ENCODE data around the gene GMIP. TPM values are rescaled to one million over a fixed set of nuclear protein-coding genes. Genes with fewer than 3 reads are reported as not detected.

Gene GMIP
- total and polyA plus RNA-seq, 9 donors = 3.3 to 6.9 (median 4.4) TPM

DNA sequence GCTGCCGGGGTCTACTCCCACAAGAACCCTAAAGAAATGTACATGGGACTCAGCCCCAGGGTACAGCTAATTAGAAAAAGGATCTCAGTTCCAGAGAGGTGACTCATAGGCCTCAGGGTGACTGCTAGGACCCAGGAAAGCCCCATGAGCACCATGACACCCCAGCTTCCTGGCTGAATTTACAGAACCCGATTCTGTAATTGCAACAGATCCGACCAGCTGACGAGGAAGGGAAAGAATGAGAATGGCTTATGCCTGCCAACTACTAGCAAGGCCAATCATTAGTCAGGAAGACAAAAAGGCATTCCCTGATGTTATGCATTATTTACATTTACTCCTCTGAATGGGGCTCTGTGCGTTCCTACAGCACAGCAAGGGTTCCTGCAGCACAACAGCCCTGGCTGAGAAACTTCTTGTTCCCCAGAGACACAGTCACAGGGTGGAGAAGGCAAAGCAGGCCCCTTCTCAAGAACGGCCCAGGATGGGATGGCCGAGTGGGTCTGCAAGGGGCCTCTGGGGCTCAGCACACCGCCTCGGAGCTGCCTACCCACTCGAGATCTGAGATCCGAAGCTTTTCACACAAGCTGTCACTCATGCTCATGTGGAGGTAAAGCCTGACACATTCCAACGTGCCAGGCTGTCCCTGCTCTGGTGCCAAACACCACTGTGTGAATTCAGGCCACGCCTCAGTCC lies 52.2 kb downstream of the GMIP start:
- 50 to 61% (median 57%) methylated on average over 13 of the region's 13 CpGs for WGBS, 3 donors
- DNase-seq = no peak

DNA sequence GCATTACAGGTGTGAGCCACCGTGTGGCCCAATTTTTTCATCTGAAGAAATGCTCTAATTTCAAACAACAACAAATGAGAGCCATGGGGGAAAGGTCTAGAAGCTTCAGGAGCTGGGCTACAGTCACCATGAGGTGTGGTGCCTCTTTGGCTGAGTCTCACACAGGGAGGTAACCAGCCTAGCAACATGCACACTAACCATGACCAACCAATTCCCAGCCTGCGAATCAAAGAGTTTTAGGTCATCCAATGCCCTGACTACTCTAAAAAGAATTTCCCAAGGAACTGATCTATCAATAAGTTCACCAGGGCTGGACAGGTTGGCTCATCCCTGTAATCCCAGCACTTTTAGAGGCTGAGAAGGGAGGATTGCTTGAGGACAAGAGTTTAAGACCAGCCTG lies 54.9 kb downstream of the GMIP start:
- H3K27ac ChIP-seq = no peak overlapping the region
- no peak for DNase-seq
- TF ChIP-seq EP300 (IDR thresholded peaks at IDR 0.05) = no peak
- no peak overlapping the region for H3K4me3 ChIP-seq
- no peaks in the 10 kb centered on the region for H3K36me3 ChIP-seq
- intact Hi-C loops (cut with DNase I) = no loop called here
- H3K4me1 ChIP-seq (ENCODE audit: insufficient read depth) = no peaks in the 10 kb centered on the region
- no peaks in the 10 kb centered on the region for H3K9me3 ChIP-seq
- 90 to 95% (median 93%) methylated on average over 2 of the region's 2 CpGs for WGBS, 3 donors
- no peaks in the 10 kb centered on the region for H3K27me3 ChIP-seq

More for the DNA sequence above, 52.2 kb downstream of the GMIP start:
- Histone ChIP-seq H3K36me3 (no peaks in the 10 kb centered on the region), H3K27me3 (no peaks in the 10 kb centered on the region), H3K9me3 (no peaks in the 10 kb centered on the region), H3K4me3 (no peak overlapping the region), H3K27ac (no peak overlapping the region), H3K4me1 (ENCODE audit: insufficient read depth) (no peaks in the 10 kb centered on the region)
- intact Hi-C loops (cut with DNase I) = no loop called here
- TF ChIP-seq EP300 (IDR thresholded peaks at IDR 0.05) (no peak), POLR2A (IDR thresholded peaks at IDR 0.05) (no peak)
- TF ChIP-seq, protein P1, sequence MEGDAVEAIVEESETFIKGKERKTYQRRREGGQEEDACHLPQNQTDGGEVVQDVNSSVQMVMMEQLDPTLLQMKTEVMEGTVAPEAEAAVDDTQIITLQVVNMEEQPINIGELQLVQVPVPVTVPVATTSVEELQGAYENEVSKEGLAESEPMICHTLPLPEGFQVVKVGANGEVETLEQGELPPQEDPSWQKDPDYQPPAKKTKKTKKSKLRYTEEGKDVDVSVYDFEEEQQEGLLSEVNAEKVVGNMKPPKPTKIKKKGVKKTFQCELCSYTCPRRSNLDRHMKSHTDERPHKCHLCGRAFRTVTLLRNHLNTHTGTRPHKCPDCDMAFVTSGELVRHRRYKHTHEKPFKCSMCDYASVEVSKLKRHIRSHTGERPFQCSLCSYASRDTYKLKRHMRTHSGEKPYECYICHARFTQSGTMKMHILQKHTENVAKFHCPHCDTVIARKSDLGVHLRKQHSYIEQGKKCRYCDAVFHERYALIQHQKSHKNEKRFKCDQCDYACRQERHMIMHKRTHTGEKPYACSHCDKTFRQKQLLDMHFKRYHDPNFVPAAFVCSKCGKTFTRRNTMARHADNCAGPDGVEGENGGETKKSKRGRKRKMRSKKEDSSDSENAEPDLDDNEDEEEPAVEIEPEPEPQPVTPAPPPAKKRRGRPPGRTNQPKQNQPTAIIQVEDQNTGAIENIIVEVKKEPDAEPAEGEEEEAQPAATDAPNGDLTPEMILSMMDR (IDR thresholded peaks at IDR 0.05) = no peak

DNA sequence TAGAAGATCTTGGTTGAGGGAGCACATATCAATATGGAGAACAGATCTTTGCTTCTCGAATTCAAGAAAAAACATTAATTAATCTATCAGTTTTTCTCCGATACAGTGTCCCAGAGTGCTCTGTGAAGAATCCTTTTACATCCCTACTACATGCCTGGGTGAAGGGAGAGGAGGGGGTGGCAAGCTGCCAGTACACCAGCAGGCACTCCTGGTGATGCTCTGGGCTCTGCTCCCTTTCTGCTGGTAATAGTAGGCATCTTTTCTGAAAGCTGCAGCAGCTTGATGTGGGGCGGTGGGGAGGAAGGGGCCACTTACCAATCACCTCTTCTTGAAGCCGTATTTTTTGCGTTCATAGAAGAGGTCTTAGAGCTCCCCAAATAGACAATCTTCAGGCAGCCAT lies 55.7 kb downstream of the GMIP start:
- TF ChIP-seq EP300 (IDR thresholded peaks at IDR 0.05) = no peak
- no peaks in the 10 kb centered on the region for H3K36me3 ChIP-seq
- H3K9me3 ChIP-seq = no peaks in the 10 kb centered on the region
- 95% methylated on average over 5 of the region's 5 CpGs for WGBS, 3 donors
- H3K27ac ChIP-seq = no peak overlapping the region
- no peaks in the 10 kb centered on the region for H3K27me3 ChIP-seq
- intact Hi-C loops (cut with DNase I) = no loop called here
- no peak overlapping the region for H3K4me3 ChIP-seq
- no peak for DNase-seq
- no peaks in the 10 kb centered on the region for H3K4me1 ChIP-seq (ENCODE audit: insufficient read depth)

DNA sequence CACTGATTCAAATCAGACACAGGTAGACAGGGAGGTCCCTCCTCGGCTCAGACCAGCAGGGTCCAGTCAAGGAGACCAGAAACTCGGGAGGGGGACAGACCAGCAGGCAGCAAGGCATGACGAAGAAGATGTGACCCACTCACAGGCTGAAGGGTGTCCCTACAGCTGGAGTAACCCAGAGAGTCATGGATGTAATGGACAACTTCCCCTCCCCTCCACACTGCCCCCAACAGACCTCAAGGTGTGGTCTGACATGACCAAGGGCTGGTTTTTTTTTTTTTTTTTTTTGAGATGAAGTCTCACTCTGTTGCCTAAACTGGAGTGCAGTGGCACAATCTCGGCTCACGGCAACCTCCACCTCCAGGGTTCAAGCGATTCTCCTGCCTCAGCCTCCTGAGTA lies 59.1 kb downstream of the GMIP start:
- H3K27me3 ChIP-seq = no peaks in the 10 kb centered on the region
- no peak for DNase-seq
- H3K4me3 ChIP-seq = no peak overlapping the region
- intact Hi-C loops (cut with DNase I) = no loop called here
- H3K9me3 ChIP-seq = no peaks in the 10 kb centered on the region
- H3K36me3 ChIP-seq = no peaks in the 10 kb centered on the region
- no peaks in the 10 kb centered on the region for H3K4me1 ChIP-seq (ENCODE audit: insufficient read depth)
- TF ChIP-seq EP300 (IDR thresholded peaks at IDR 0.05) (no peak), POLR2A (IDR thresholded peaks at IDR 0.05) (no peak)
- TF ChIP-seq, protein P1 (IDR thresholded peaks at IDR 0.05) = no peak
- H3K27ac ChIP-seq = no peak overlapping the region
- 92 to 94% (median 94%) methylated on average over 6 of the region's 6 CpGs for WGBS, 3 donors

- intact Hi-C loops (cut with DNase I) = no loop called here
- TF ChIP-seq POLR2A (IDR thresholded peaks at IDR 0.05) = no peak
- TF ChIP-seq, protein P1 (IDR thresholded peaks at IDR 0.05) = no peak
- no peak for TF ChIP-seq EP300 (IDR thresholded peaks at IDR 0.05)
- Histone ChIP-seq H3K36me3 (no peaks in the 10 kb centered on the region), H3K27ac (no peak overlapping the region), H3K4me1 (ENCODE audit: insufficient read depth) (no peaks in the 10 kb centered on the region), H3K9me3 (no peaks in the 10 kb centered on the region), H3K4me3 (no peak overlapping the region), H3K27me3 (no peaks in the 10 kb centered on the region)
- WGBS, 3 donors = 91 to 98% (median 96%) methylated on average over 6 of the region's 6 CpGs
- no peak for DNase-seq
Observed at GRCh38 chr19:19582471-19582870, 61.0 kb downstream of the GMIP start.
